GM18499 (cell line): ENCODE data around the gene ATRNL1.

ENCODE experiments used
- ATAC-seq: cut with Tn5 transposase; IDR thresholded peaks from one replicate; pipeline ENCODE4 v1.9.1; 2021; ENCODE audit warnings: moderate number of reproducible peaks; ENCODE audit not compliant: insufficient read depth, unreplicated experiment

The ATRNL1 gene

GRCh38 chr10:115867305-115867704, 774.1 kb downstream of the ATRNL1 start:
- ATAC-seq: no peak

- ATAC-seq: no peak
Measured at GRCh38 chr10:115871855-115872254, 778.7 kb downstream of the ATRNL1 start.

- no peak for ATAC-seq
Measured at GRCh38 chr10:115875172-115875571, 782.0 kb downstream of the ATRNL1 start.

- ATAC-seq: peak; percentile 81
Measured at GRCh38 chr10:115879372-115880089, 786.4 kb downstream of the ATRNL1 start.

DNA sequence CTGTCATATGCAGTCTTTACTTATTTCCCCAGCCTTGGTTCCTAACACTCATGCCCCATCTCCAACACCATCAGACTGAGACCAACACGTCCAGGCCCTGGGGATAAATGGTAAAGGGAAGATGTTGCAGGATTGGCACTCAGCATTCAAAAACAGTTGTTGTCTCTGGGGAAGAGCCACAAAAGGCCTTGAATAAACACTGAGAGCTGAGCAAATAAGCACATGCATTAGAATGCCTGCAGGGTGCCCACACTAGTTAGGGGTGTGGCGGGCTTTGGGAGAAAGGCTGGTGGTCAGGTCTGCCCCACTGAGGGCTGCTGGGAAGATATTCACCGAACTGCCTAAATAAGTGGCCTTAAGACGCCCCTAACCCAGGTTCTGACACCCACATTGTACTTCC, 788.9 kb downstream of the ATRNL1 start:
- ATAC-seq: no peak

GRCh38 chr10:115883372-115883771, 790.2 kb downstream of the ATRNL1 start:
- ATAC-seq: no peak

GRCh38 chr10:115884331-115884730, 791.2 kb downstream of the ATRNL1 start:
- no peak for ATAC-seq

DNA sequence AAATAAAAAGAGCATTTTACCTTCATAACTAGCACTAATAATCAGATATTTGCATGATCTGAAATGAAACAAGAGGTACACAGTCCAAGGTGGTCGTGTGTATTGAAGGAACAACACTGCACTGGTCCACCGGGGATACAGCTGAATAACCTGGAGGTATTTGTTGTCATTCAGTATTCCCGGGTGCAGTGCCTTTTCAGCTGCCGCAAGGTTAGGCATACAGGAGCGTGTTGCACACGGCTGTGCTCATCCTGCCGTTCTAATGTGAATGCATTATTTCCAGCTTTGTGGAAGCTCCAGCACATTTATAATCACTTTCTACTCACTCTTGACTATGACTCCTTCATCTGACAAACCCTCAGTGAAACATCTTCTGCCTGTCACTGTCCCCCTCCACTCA, 802.0 kb downstream of the ATRNL1 start:
- ATAC-seq: no peak

GRCh38 chr10:115898242-115898641, 805.1 kb downstream of the ATRNL1 start:
- no peak for ATAC-seq

GRCh38 chr10:115902596-115902995, 809.4 kb downstream of the ATRNL1 start:
- ATAC-seq: no peak

DNA sequence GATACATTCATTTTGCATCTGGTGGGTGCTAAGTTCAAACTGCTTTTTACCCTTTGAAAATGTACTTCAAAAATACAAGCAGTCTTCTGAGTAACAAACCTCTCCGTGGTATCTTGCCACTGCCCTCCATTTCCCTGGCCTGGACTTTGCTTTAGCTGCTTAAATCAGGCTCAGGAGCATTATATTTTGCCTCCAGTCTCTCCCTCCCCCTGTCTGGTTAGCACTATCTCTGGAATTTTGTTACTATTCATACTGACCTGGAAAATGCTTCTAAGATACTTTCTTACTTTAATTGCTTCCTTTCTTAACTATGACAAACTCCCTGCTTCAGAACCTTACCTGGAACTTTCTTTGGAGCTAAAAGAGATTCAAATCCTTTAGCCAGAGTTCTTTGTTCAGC, 810.0 kb downstream of the ATRNL1 start:
- ATAC-seq: no peak

- no peak for ATAC-seq
Measured at GRCh38 chr10:115903845-115904244, 810.7 kb downstream of the ATRNL1 start.

- ATAC-seq: no peak
Measured at GRCh38 chr10:115909037-115909436, 815.9 kb downstream of the ATRNL1 start.

DNA sequence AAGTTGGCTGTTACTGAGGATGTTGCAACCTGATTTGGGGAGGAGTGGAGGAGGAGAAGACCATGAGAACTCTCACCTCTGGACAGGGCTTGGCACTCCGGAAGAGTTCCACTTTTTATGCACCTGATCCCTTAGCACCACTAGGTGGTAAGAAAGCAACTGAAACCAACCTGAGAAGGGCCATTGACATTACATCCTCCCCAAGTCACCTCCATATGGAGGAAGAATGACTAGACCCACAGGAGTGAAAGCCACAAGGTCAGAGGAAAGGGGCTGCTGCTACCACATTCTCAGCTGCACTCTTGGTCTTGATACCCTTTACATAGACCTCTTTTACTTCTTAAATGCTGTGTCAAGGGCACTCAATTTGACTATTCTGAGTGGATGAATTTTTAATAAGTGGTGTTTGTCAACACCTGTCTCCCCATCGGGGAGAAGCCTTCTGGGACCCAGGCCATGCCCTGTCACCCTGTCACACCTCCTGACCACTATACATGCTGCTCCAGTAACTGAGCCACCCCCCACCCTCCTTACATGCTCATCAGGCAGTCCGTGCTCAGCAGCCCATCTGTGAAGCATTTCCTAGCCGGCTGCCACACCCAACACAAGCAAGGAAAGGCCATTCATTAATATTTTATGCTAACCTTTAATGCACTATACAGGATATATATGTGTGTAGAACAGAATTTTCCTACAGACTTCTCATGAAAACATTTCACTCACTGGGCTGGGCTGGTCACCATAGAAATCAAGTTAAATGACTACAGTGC, 817.0 kb downstream of the ATRNL1 start:
- no peak for ATAC-seq

- ATAC-seq: no peak
Measured at GRCh38 chr10:115914475-115914874, 821.3 kb downstream of the ATRNL1 start.

DNA sequence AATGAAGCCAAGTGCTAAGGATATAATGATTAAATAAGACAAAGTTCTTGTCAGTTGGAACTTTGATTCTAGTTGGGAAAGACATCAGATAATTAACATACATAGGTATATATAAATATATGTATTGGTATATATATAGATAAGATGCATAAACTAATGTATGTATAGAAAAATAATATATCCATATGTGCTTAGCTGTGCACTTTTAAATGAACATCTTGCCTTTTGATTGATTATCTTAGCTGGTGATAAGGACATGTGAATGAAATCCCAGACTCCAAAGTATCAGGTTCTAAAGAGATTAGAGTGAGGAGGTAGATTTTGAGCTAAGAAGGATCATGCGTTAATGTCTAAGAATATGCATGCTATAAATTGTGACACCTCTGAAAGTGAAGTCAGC, 822.3 kb downstream of the ATRNL1 start:
- ATAC-seq: no peak

DNA sequence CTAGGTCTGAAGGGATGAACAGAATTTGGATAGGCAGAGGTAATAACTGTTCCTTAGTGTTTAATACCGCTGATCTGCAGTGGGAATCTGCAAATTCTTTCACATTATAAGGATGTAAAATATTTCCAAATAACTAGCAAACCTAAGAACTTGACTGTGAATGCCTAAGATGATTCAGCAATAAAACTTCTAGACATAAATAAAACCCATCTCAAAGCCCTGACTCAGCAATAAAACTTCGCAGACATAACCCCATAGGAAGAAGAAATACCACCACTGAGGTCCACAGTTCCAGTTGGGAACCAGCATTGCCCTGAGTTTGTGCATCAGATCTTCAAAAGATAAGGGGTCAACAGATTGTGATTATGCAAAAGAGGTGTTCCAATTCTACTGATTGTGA, 825.6 kb downstream of the ATRNL1 start:
- no peak for ATAC-seq

- ATAC-seq: no peak
Measured at GRCh38 chr10:115921795-115922194, 828.6 kb downstream of the ATRNL1 start.

DNA sequence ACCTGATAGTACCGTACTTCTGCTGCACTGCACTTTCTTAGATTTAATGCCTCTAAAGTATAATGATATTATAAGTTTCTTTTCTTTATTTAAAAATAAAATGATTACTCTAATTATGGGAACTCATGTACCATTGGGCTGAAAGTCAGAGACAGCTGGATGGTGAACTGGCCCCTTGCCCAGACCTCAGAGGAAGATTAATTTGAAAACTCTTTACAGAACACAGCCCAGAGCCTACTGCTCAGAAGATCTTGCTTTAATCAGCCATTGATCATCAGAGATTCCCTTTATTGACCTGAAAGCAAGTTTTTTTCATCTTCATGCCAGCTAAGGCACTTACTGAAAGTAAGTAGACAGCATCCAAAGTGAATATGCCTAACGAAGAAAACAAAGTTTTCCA, 838.1 kb downstream of the ATRNL1 start:
- ATAC-seq: no peak

- no peak for ATAC-seq
Measured at GRCh38 chr10:115932099-115932498, 838.9 kb downstream of the ATRNL1 start.

GRCh38 chr10:115933098-115933497, 839.9 kb downstream of the ATRNL1 start:
- ATAC-seq: no peak

GRCh38 chr10:115935731-115936130, 842.6 kb downstream of the ATRNL1 start:
- no peak for ATAC-seq
